Upper lobe of right lung (tissue), 1 donor: ENCODE results near the gene CHIT1. TPM values are rescaled to one million over a fixed set of nuclear protein-coding genes. Genes with fewer than 3 reads are reported as not detected.
A peak's percentile ranks its signal among the peaks of the same experiment; 100 is the strongest.

ENCODE experiments used
- ATAC-seq: fragments of 200-7000 bp; cut with Tn5 transposase; one replicate; pipeline ENCODE4 v1.9.1; 2020; ENCODE audit warnings: mild to moderate bottlenecking, moderate library complexity
- DNase-seq: peaks from one replicate; pipeline ENCODE4 v3.0.0-alpha.2; 2020
- H3K27ac ChIP-seq: fragments of 200-600 bp; one replicate; pipeline ENCODE4 v1.8.0; 2022
- H3K27me3 ChIP-seq: fragments of 200-600 bp; one replicate; pipeline ENCODE4 v1.8.0; 2022; ENCODE audit warnings: mild to moderate bottlenecking
- H3K36me3 ChIP-seq: fragments of 200-600 bp; one replicate; pipeline ENCODE4 v1.8.0; 2022
- H3K4me1 ChIP-seq: fragments of 200-600 bp; one replicate; pipeline ENCODE4 v1.8.0; 2022
- H3K4me3 ChIP-seq: fragments of 200-600 bp; one replicate; pipeline ENCODE4 v1.8.0; 2022; ENCODE audit warnings: mild to moderate bottlenecking
- H3K9me3 ChIP-seq: fragments of 200-600 bp; one replicate; pipeline ENCODE4 v1.8.0; 2022
- intact Hi-C: fragments of 100-400 bp; cut with DNase I; formaldehyde crosslinking; loops from one replicate; pipeline ENCODE4 v1.11.0; 2022
- total RNA-seq: library from RNA; stranded (reverse); fragmentation: NEBNext Ultra II Directional; extraction: Animal tissue kit (Norgen Biotek cat#: 25700); gene quantifications from one replicate; pipeline ENCODE4 v1.2.1, GENCODE V29; 2021
- TF ChIP-seq, protein P1 (sequence below): fragments of 200-600 bp; IDR thresholded peaks from one replicate; pipeline ENCODE4 v1.8.0; 2022; ENCODE audit warnings: antibody characterized with exemption
- donor health status: DM: no; HTN: yes; CAD: no; lungs with severe emphysema.

The CHIT1 gene
- total RNA-seq, 1 donor from 2014 or later, result 751 TPM

DNA sequence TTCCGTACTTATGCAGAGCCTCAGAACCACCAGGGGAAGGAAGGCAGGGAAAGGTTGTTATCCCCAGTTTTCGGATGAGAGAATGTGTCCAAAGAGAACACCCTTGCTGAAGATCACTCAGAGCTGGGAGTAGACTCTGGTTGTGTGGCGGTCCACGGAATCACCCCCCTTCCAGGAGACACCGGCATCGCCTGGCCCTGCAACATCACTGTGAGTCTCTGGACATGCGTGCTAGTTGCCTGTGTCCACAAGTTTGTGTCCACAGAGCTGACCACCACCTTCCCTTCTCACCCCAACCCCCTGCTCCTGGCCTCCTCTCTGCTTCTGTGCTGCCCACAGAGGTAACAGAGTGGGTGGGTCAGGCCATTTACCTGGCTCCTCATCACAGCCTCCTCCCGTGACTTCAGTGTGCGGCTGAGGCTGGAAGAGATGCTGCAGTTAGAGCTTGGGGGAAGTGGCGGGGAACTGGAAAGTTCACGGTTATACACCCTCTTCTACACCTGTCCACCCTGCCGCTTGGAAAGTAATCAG lies 61.2 kb downstream of the CHIT1 start:
- no peaks in the 10 kb centered on the region for H3K36me3 ChIP-seq
- TF ChIP-seq, protein P1, sequence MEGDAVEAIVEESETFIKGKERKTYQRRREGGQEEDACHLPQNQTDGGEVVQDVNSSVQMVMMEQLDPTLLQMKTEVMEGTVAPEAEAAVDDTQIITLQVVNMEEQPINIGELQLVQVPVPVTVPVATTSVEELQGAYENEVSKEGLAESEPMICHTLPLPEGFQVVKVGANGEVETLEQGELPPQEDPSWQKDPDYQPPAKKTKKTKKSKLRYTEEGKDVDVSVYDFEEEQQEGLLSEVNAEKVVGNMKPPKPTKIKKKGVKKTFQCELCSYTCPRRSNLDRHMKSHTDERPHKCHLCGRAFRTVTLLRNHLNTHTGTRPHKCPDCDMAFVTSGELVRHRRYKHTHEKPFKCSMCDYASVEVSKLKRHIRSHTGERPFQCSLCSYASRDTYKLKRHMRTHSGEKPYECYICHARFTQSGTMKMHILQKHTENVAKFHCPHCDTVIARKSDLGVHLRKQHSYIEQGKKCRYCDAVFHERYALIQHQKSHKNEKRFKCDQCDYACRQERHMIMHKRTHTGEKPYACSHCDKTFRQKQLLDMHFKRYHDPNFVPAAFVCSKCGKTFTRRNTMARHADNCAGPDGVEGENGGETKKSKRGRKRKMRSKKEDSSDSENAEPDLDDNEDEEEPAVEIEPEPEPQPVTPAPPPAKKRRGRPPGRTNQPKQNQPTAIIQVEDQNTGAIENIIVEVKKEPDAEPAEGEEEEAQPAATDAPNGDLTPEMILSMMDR, result no peak
- H3K27ac ChIP-seq, result no peak overlapping the region
- H3K4me3 ChIP-seq, result no peak overlapping the region
- intact Hi-C loops, result no loop called here
- H3K9me3 ChIP-seq, result no peaks in the 10 kb centered on the region
- H3K4me1 ChIP-seq, result peaks cover 5% of the 10 kb centered on the region
- ATAC-seq (no peak), DNase-seq (peak; percentile 55)
- H3K27me3 ChIP-seq, result no peaks in the 10 kb centered on the region

DNA sequence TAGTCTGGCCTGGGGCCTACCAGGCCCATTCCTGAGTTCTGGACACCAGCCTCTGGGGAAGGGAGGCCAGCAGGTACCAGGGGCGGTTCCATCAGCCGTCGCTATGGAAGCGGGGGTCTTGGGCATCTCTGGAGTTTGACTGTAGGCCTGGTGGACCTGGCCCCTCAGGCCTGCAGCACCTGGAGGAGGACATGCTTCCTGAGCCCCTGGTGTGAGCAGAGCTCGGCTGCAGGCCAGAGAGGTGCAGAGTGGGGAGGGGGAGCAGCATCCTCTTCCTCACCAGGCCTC lies 61.6 kb downstream of the CHIT1 start:
- DNase-seq, result no peak
- H3K4me3 ChIP-seq, result no peak overlapping the region
- no peak overlapping the region for H3K27ac ChIP-seq
- no peaks in the 10 kb centered on the region for H3K36me3 ChIP-seq
- TF ChIP-seq, protein P1, result no peak
- peaks cover 5% of the 10 kb centered on the region for H3K4me1 ChIP-seq
- H3K9me3 ChIP-seq, result no peaks in the 10 kb centered on the region
- intact Hi-C loops, result no loop called here
- no peaks in the 10 kb centered on the region for H3K27me3 ChIP-seq
- ATAC-seq, result no peak

DNA sequence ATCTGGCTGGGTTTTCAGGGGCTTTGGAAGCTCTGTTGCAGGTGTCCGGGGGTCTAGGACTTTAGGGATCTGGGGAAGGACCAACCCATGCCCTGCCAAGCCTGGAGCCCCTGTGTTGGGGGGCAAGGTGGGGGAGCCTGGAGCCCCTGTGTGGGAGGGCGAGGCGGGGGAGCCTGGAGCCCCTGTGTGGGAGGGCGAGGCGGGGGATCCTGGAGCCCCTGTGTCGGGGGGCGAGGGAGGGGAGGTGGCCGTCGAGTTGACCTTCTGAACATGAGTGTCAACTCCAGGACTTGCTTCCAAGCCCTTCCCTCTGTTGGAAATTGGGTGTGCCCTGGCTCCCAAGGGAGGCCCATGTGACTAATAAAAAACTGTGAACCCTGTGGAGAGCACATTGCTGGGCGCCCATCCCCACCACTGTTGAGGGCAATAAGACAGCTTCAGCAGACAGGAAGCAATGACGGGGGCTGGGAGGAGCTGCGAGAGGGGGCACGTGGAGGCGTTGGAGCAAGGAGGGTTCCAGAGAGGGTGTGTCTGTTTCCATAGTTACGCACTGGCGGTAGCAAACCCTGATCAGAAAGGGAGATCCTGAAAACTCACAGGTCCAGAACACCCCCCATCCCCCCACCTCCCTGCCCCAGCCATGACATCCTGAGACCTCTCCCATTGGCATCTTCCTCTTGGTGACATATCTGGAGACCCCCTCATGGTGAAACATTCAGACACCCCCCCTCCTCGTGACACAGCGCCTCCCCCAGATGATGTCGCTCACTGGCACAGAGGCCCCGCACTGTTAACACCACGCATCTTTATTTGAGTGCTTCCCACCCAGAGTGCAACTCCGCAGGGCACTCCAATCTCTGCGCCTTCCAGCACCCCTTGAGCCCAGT lies 62.2 kb downstream of the CHIT1 start:
- intact Hi-C loops, result no loop called here
- ATAC-seq (no peak), DNase-seq (no peak)
- no peaks in the 10 kb centered on the region for H3K36me3 ChIP-seq
- no peaks in the 10 kb centered on the region for H3K27me3 ChIP-seq
- H3K27ac ChIP-seq, result no peak overlapping the region
- H3K4me1 ChIP-seq, result no peaks in the 10 kb centered on the region
- no peak overlapping the region for H3K4me3 ChIP-seq
- no peaks in the 10 kb centered on the region for H3K9me3 ChIP-seq
- TF ChIP-seq, protein P1, result no peak

DNA sequence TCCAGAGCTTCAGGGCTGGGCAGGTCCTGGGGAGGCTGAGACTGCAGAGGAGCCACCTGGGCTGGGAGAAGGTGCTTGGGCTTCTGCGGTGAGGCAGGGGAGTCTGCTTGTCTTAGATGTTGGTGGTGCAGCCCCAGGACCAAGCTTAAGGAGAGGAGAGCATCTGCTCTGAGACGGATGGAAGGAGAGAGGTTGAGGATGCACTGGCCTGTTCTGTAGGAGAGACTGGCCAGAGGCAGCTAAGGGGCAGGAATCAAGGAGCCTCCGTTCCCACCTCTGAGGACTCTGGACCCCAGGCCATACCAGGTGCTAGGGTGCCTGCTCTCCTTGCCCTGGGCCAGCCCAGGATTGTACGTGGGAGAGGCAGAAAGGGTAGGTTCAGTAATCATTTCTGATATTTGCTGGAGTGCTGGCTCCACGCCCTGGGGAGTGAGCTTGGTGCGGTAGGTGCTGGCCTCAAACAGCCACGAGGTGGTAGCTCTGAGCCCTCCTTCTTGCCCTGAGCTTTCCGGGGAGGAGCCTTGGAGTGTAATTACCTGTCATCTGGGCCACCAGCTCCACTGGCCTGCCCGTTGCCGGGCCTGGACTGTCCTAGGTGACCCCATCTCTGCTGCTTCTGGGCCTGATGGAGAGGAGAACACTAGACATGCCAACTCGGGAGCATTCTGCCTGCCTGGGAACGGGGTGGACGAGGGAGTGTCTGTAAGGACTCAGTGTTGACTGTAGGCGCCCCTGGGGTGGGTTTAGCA lies 63.1 kb downstream of the CHIT1 start:
- ATAC-seq (peak; percentile 72), DNase-seq (peak; percentile 75)
- H3K36me3 ChIP-seq, result no peaks in the 10 kb centered on the region

More for the DNA sequence above, 63.1 kb downstream of the CHIT1 start:
- no peaks in the 10 kb centered on the region for H3K4me1 ChIP-seq
- H3K4me3 ChIP-seq, result no peak overlapping the region
- no peaks in the 10 kb centered on the region for H3K27me3 ChIP-seq
- TF ChIP-seq, protein P1, result peak; percentile 20
- H3K9me3 ChIP-seq, result no peaks in the 10 kb centered on the region
- H3K27ac ChIP-seq, result no peak overlapping the region
- intact Hi-C loops, result no loop called here

Other genes with a start within 250 kb of the CHIT1 start
- gene TMEM183A, start 222.3 kb downstream of the CHIT1 start, total RNA-seq, result 50.4 TPM
- gene PPFIA4, start 203.2 kb downstream of the CHIT1 start, total RNA-seq, result 1.3 TPM
- gene MYOG, start 143.7 kb downstream of the CHIT1 start, total RNA-seq, result not detected
- gene ADORA1, start 101.9 kb downstream of the CHIT1 start, total RNA-seq, result 4.1 TPM
- gene MYBPH, start 53.8 kb downstream of the CHIT1 start, total RNA-seq, result not detected
- 85.1 TPM for gene CHI3L1, start 43.0 kb downstream of the CHIT1 start, total RNA-seq
- gene BTG2, start 75.8 kb upstream of the CHIT1 start, total RNA-seq, result 95.3 TPM
- 45.1 TPM for gene FMOD, start 121.4 kb upstream of the CHIT1 start, total RNA-seq
- gene PRELP, start 246.1 kb upstream of the CHIT1 start, total RNA-seq, result 91.8 TPM